Stimulated activated CD4-positive, alpha-beta T cell treated with anti-CD3 and anti-CD28 coated beads, Interleukin-2, amount 100 ng/mL, for 48 hours (primary cell): Measurements from ENCODE around the gene ATE1.
"Not testable (repeated sequence)": the region's sequence is repeated elsewhere in the genome, so short reads cannot be mapped to it uniquely, and the experiment has no call there.

Experiments
- DNase-seq, 2 donors: peaks; one replicate each; pipeline ENCODE4 v3.0.0-alpha.2; 2020

ATE1 gene

GRCh38 chr10:121929585-121930267 lies 1.9 kb upstream of the ATE1 start:
- DNase-seq: not testable (repeated sequence)

- DNase-seq: no peak
Observed at GRCh38 chr10:121928528-121928884, 675 bp upstream of the ATE1 start.

DNA sequence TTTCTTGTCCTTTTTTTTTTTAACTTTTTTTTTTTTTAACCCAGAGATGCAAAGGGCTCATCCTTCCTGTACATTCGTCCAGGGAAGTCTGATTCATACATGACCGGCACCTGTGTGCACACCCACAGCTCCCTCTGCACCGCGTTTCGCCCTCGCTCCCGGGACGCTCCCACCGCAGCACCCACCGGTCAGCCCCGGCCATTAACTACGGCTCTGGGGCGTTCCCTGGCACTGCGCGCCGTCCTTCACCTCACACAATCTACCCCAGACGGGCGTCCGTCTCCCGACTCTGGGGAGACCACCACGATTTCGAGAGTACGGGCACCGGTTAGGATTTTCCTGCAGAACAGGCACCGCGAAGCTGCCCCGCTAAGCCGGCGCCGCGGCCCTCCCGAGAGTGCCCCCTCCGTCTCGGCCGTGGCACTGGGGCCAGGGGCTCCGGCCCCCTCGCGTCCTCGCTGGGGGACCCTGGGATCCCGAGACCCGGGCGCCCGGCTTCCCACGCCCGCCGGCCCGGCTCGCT lies 452 bp downstream of the ATE1 start:
- peak; percentile 25 to 27 for DNase-seq

GRCh38 chr10:121926671-121927317 lies 1.0 kb downstream of the ATE1 start:
- no peak for DNase-seq

GRCh38 chr10:121926157-121926556 lies 1.7 kb downstream of the ATE1 start:
- DNase-seq: no peak

DNA sequence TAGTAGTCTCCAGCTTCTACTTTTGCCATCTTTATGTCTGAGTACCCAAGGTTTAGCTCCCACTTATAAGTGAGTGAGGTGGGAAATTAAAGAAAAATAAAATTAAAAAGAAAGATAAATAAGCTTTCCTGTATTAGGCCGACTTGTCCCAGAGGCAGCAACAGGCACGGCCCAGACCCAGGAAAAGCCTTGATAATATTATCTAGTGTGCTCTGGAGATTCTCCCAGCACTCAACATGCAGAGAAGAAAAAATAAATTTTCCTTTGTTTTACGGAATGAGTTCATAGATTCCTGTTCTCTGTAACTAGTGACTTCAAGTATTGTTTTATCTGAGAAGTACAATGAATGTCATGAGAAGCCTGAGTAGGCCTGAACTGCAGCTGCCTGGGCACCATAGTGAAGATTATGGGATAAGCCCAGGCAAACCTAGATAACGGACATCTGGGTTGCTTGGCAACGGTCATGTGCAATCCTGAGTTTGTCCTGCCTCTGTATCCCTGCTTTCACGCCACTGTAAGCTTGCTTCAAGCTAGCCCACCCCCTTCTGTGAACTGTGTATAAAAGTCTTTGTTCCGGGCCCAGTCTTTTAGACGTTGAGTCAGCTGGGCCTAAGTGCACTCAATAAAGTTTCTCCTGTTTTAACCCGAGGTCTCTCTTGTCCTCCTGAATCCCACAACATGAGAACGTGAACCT lies 6.4 kb downstream of the ATE1 start:
- no peak for DNase-seq

GRCh38 chr10:121919666-121920065 lies 8.2 kb downstream of the ATE1 start:
- no peak for DNase-seq

DNA sequence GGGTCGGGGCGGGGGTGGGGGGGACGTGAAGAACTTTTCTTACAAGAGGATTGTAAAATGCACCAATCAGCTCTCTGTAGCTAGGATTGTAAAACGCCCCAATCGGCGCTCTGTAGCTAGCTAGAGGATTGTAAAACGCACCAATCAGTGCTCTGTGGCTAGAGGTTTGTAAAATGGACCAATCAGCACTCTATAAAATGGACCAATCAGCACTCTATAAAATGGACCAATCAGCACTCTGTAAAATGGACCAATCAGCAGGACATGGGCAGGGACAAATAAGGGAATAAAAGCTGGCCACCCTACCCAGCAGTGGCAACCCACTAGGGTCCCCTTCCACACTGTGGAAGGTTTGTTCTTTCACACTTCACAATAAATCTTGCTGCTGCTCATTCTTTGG lies 9.0 kb downstream of the ATE1 start:
- not testable (repeated sequence) for DNase-seq

GRCh38 chr10:121914661-121915060 lies 13.2 kb downstream of the ATE1 start:
- no peak for DNase-seq

DNA sequence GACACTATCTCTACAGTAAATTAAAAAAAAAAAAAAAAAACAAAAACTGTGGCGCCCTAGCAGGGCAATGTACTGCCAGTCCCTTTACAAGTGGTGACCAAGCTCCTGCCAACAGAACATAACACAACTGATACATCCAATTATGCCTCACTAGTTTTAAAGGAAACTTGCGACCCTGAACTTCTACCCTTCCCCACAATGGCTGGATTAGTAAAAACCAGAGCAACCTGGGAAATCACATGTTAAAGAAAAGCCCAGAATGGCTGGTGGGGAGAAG lies 16.5 kb downstream of the ATE1 start:
- no peak for DNase-seq

- DNase-seq: no peak
Observed at GRCh38 chr10:121910673-121911420, 17.0 kb downstream of the ATE1 start.

DNA sequence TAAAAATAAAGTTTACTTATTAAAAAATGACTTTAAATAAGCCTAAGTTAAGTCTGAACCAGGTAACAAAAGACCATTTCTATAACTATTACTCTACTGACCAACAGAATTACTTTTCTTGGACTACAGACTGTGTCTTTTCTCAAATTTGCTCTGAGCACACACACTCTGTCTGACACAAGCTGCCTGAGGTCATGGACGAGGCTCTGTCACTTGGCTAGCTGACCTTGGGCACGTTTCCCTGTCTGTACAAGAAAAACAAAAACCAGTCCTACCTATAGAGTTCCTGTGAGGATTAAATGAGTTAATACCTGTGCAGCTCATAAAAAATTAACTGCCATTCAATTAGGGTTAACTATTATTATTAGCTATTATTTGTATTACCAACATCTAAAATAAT lies 22.9 kb downstream of the ATE1 start:
- no peak for DNase-seq

DNA sequence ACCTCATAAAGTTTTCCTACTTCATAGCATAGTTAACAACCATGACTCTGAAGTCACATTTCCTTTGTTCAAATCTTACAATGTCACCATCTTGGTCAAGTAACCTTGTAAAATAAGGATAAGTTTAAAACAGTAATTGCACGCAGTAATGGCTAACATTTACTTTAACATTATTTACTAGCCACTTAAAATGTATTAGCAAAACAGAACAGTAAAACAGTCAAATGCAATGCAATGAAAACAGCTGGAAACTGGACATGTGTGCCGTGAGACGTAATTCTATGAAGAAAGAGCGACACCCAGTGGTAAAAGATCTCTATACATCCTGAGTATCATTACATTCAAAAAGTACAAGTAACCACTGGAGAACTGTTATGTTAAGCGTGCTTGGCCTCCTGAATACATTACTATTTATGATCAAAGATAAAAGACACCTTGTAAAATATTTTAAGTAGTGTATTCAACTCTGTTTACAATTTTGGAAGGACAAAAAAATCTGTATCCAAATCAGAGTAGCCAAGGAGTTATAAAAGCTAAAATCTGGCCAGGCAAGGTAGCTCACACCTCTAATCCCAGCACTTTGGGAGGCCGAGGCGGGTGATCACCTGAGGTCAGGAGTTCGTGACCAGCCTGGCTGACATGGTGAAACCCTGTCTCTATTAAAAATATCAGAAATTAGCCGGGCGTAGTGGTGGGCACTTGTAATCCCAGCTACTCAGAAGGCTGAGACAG lies 27.2 kb downstream of the ATE1 start:
- DNase-seq: no peak

- no peak for DNase-seq
Observed at GRCh38 chr10:121899727-121900126, 28.1 kb downstream of the ATE1 start.

DNA sequence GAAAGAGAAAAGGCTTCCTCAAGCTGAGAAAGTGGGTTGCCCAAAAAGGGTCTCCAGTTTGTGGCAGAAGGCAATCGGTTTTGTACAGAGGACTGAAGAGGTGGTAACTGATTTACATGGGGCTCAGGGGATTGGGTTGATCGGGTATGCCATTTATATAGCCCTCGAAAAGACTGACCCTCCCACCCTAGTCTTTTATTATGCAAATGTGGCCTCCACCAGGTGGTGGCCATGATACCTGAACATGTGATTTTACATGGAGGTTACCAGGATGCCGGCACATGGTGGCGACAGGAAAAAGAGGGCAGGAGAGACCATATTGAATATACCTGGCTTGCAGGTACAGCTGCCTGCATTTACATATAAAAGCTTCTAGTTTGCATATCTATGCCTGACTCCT lies 36.7 kb downstream of the ATE1 start:
- no peak for DNase-seq

GRCh38 chr10:121889212-121889611 lies 38.6 kb downstream of the ATE1 start:
- no peak for DNase-seq

DNA sequence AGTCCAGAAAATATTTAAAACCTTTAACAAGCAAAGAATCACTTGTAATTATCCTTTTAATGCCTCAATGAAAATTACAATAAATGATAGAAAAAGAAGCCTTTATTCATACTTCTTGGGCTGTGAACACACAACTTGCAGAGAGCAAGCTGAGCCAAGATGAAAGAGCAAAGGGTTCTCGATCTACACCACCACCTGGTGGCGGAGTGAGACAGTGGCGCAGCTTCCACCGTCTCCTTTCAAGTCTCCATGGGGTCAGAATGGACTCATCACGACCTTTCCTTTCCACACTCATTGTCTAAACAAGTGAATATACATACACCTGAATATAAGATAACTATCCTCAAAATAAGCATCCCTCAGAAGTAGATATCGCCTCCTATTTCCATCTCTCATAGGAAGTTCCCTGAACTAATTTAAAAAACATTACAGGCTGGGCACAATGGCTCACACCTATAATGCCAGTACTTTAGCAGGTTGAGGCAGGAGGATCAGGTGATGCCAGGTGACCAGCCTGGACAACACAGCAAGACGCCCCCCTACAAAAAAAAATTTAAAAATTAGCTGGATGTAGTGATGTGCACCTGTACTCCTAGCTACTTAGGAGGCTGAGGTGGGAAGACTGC lies 40.7 kb downstream of the ATE1 start:
- DNase-seq: peak; percentile 34 to 38

DNA sequence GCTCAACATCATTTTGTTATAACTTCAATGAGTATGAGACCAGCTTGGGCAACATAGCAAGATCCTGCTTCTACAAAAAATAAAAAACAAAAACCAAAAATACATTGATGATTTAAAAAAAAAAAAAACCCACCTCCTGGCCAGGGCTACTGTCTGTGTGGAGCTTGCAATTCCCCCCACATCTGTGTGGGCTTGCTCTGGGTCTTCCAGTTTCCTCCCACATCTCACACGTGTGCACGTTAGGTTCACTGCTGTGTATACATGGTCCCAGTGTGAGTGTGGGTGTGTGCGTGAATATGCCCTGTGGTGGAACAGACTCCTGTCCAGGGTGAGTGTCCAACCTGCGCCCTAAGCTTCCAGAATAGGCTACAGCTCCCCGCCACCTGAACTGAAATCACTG lies 41.6 kb downstream of the ATE1 start:
- no peak for DNase-seq

DNA sequence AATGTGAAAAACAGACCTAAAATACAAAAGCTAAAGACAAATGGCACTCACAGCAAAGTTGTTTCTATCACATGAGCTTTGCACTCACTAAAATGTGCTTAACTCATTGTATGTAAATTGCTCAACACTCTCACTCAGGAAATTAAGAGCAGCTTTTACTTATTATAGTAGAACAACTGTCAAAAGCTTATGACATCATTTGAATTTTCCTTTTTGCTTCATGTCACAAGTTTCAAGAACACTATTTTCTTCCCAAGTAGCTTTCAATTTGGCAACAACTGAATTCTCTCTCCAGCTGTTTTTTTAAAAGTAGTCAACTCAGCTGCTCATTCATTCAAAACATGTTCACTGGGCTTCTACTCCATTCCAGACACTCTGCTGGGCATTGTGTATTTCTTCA lies 46.9 kb downstream of the ATE1 start:
- DNase-seq: no peak

DNA sequence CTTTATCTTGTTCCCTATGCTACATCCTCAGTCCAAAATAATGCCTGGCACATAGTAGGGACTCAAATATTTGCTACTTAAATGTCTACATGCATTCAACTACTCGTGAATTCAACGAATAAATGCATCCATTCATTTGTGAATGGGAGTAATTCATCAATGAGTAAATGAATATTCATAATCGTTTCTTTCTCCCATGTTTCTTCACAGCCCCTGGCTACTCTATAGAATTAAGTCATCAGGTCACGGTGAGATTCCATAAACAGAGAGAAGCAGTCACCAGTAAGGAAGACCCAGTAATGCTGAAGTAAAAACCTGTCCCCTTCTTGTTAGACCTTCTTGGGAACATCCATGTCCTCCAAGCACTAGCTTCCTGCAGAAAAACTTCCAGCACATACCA lies 48.4 kb downstream of the ATE1 start:
- no peak for DNase-seq

DNA sequence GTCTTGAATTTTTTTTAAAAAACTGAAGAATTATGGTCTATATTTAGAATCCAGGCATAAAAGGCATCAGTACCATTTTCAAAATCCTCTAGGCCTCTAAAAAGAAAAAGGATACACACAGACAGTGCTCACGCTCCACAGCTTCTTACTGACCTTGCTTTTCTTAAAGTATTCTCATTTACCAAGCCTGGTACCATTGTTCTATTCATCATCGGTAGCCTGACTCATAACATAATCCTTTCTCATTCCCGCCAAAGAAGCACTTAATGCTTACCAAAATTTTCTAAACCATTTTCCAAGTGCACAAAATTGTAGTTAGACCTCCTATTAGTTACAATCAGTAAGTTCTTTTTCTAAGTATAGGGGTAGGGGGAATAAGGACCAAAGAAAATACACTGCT lies 54.6 kb downstream of the ATE1 start:
- no peak for DNase-seq

GRCh38 chr10:121870413-121870812 lies 57.4 kb downstream of the ATE1 start:
- DNase-seq: no peak
